ENCODE results near the gene GRXCR2.
"Not testable (repeated sequence)": the region's sequence is repeated elsewhere in the genome, so short reads cannot be mapped to it uniquely, and the experiment has no call there.

Gene GRXCR2

GRCh38 chr5:145847499-145848497 lies 25.0 kb downstream of the GRXCR2 start:
- no peak for TF ChIP-seq CTCF (conservative IDR thresholded peaks at IDR 0.05; ENCODE audit: control insufficient read depth, insufficient read depth, low read depth, low read length)

GRCh38 chr5:145846081-145846480 lies 26.7 kb downstream of the GRXCR2 start:
- TF ChIP-seq CTCF (conservative IDR thresholded peaks at IDR 0.05; ENCODE audit: control insufficient read depth, insufficient read depth, low read depth, low read length), result no peak
- no peak for DNase-seq (ENCODE audit: low read depth)
- no peak overlapping the region for H3K4me3 ChIP-seq (ENCODE audit: control insufficient read depth, low read depth, low read length)

More at GRCh38 chr5:145847499-145848497, 25.0 kb downstream of the GRXCR2 start:
- DNase-seq (ENCODE audit: low read depth), result peak; percentile 93
- H3K4me3 ChIP-seq (ENCODE audit: control insufficient read depth, low read depth, low read length), result no peak overlapping the region

- H3K4me3 ChIP-seq (ENCODE audit: control insufficient read depth, low read depth, low read length), result no peak overlapping the region
- DNase-seq (ENCODE audit: low read depth), result no peak
- no peak for TF ChIP-seq CTCF (conservative IDR thresholded peaks at IDR 0.05; ENCODE audit: control insufficient read depth, insufficient read depth, low read depth, low read length)
These were observed 31.5 kb downstream of the GRXCR2 start for GRCh38 chr5:145841299-145841698.

GRCh38 chr5:145840458-145841132 lies 32.2 kb downstream of the GRXCR2 start:
- TF ChIP-seq CTCF (conservative IDR thresholded peaks at IDR 0.05; ENCODE audit: control insufficient read depth, insufficient read depth, low read depth, low read length), result no peak
- DNase-seq (ENCODE audit: low read depth), result no peak
- no peak overlapping the region for H3K4me3 ChIP-seq (ENCODE audit: control insufficient read depth, low read depth, low read length)

GRCh38 chr5:145838276-145838675 lies 34.5 kb downstream of the GRXCR2 start:
- no peak for DNase-seq (ENCODE audit: low read depth)
- no peak for TF ChIP-seq CTCF (conservative IDR thresholded peaks at IDR 0.05; ENCODE audit: control insufficient read depth, insufficient read depth, low read depth, low read length)

GRCh38 chr5:145836241-145836640 lies 36.6 kb downstream of the GRXCR2 start:
- not testable (repeated sequence) for H3K4me3 ChIP-seq (ENCODE audit: control insufficient read depth, low read depth, low read length)

More at GRCh38 chr5:145838276-145838675, 34.5 kb downstream of the GRXCR2 start:
- H3K4me3 ChIP-seq (ENCODE audit: control insufficient read depth, low read depth, low read length), result no peak overlapping the region

GRCh38 chr5:145835848-145836239 lies 37.0 kb downstream of the GRXCR2 start:
- DNase-seq (ENCODE audit: low read depth), result no peak
- peak overlapping the region; percentile 72 for H3K4me3 ChIP-seq (ENCODE audit: control insufficient read depth, low read depth, low read length)
- TF ChIP-seq CTCF (conservative IDR thresholded peaks at IDR 0.05; ENCODE audit: control insufficient read depth, insufficient read depth, low read depth, low read length), result no peak

More at GRCh38 chr5:145836241-145836640, 36.6 kb downstream of the GRXCR2 start:
- DNase-seq (ENCODE audit: low read depth), result not testable (repeated sequence)

Data from fibroblast of mammary gland (primary cell).